Stimulated activated CD8-positive, alpha-beta memory T cell treated with anti-CD3 and anti-CD28 coated beads, Interleukin-2, amount 100 ng/mL, for 1 hour (primary cell): Measurements from ENCODE around the gene PODXL.

Source experiments
- DNase-seq, 2 donors: peaks; one replicate each; pipeline ENCODE4 v3.0.0-alpha.2; 2020; ENCODE audit warnings: low read depth in 2 of 2

PODXL gene

GRCh38 chr7:131564640-131565039 is 8.2 kb upstream of the PODXL start:
- DNase-seq = no peak

DNA sequence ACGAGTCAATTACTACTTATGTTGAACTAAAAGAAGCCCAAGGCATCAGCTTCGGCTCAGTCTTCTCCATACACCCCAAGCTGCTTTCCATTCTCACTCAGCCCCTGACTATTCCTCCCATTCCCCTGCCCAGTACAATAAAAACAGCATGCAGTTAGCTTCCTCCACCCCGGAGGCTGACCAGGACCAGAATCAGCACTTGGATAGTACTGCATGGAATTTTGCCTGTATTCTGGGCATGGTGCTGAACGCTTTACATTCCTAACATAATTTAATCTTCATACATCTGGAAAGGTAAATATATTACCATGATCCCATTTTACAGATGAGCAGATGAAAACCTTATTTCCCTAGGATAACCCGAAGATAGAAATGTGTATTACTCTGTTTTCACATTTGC is 7.5 kb upstream of the PODXL start:
- no peak for DNase-seq

- DNase-seq = no peak
Observed at GRCh38 chr7:131562941-131563340, 6.5 kb upstream of the PODXL start.

DNA sequence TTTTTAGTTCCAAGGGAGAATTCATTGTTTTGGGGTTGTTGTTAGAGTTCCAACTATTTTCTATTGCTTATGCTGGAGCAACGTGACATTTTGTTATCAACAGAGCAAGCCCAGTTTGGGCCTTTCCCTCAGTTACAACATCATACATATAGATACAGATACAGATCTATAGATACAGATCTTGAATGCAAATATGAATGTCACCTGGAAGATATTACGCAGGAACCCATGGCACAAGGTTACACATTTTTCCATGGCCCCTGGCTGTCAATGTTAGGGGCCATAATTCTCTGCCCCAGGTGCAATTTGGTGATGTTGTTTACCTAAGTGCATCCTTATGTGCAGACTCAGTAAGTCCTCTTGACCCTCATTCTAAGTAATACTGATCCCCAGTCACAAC is 3.6 kb upstream of the PODXL start:
- no peak for DNase-seq

GRCh38 chr7:131557652-131558385 is 1.4 kb upstream of the PODXL start:
- DNase-seq = no peak

DNA sequence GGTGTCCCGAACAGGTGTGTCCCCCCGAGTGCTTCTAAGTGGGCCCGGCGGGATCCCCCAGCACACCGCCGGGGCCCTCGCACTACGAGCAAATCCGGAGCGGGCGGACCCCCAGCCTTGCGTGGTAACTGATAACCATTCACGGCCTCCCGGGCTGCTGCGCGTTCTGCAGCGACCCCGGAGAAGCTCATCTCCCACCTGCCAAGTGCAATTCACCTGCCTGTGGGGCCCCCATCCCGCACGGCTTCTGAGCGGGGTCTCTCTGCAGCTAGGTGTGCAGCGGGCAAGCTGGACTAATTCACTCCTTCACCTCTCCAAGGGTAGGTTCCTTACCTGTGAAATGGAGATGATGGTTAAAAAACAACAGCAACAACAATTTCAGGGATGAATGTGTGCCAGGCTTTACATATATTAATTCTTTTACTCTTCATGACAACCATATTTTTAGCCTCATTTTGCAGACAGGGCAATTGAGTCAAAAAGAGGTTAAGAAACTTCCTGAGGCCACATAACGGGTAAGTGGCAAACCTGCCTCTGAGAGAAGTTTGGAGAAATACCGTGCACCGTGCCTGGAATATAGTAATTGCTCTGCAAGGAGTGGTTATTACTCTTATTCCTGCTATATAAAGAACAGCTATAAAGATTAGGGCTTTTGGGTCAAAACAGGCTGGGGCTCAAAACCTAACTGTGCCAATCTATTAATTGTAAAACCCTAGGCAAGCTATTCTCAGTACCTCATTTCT is 652 bp upstream of the PODXL start:
- no peak for DNase-seq

GRCh38 chr7:131555552-131556052 is 826 bp downstream of the PODXL start:
- DNase-seq = no peak

DNA sequence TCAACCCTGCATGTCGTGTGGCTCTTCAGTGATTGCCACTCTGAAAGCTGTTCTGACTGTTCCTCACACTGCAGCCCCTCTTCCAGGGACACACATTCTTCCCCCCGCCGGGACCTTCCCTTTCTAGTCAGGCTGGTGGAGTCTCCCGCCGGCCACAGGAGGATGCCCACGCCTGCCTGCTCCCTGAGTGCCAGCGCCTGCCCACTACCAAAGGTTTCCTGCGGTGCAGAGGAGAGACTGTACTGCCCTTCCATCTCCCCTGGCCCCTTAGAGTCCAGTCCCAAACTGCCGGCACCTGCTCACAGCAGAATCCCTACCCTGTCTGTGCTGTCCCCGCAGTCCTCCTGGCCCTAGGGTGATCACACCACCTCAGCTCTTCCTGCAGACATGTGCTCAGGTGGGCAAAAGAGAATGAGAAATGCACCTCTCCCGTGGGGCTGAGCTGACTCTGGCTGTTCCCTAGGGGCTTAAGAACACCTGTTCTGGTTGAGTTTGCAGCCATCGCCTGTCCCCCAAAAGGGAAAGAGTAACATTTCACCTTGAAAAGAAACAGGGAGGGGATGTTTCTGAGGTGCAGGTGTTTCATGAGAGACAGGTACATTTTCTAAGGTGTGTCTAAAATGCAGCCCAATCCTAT is 1.4 kb downstream of the PODXL start:
- no peak for DNase-seq

- no peak for DNase-seq
Observed at GRCh38 chr7:131553931-131554330, 2.5 kb downstream of the PODXL start.

GRCh38 chr7:131552053-131552452 is 4.4 kb downstream of the PODXL start:
- DNase-seq = no peak

DNA sequence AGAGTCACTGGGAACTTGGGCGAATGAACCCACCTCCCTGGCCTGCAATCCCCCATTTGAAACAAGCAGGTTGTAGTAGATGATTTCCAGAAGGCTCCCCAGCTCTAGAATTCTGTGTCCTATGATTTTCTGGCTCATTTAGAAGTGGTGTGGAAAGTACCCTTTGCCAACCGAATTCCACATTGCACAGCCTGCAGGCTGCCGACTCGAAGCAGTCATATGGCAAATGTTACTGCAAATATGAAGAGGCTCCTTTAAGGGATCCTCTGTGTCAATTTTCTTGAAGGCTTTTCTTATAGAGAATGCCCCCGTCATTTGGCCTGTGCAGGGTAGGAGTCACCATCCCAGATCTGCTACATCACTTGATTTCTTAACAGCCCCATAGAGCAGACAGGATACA is 5.6 kb downstream of the PODXL start:
- DNase-seq = no peak

- DNase-seq = no peak
Observed at GRCh38 chr7:131548371-131548770, 8.1 kb downstream of the PODXL start.

- no peak for DNase-seq
Observed at GRCh38 chr7:131547589-131547988, 8.8 kb downstream of the PODXL start.

DNA sequence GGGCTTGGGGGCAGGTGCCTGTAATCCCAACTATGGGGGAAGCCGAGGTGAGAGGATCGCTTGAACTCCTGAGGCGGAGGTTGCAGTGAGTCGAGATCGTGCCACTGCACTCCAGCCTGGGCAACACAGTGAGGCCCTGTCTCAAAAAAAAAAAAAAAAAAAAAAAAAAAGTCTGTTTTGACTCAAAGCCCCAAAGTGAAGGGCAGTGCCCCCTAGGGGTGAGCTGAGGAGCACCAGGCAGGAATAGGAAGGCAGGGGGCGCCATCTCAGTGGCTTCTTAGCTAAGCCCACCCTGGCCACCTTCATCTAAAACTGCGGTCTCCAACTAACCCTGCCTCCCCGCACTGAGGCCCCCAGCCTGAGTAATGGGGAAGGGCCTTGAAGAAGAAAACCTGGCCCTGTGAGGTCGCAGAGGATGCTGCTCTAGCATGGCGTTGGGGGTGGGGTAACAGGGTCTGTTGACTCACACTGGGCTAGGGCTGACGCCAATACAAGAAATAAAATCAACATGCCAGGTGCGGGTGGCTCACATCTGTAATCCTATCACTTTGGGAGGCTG is 9.8 kb downstream of the PODXL start:
- DNase-seq = no peak

GRCh38 chr7:131546126-131546525 is 10.3 kb downstream of the PODXL start:
- no peak for DNase-seq

GRCh38 chr7:131544449-131545301 is 11.8 kb downstream of the PODXL start:
- no peak for DNase-seq

- no peak for DNase-seq
Observed at GRCh38 chr7:131544021-131544420, 12.4 kb downstream of the PODXL start.

DNA sequence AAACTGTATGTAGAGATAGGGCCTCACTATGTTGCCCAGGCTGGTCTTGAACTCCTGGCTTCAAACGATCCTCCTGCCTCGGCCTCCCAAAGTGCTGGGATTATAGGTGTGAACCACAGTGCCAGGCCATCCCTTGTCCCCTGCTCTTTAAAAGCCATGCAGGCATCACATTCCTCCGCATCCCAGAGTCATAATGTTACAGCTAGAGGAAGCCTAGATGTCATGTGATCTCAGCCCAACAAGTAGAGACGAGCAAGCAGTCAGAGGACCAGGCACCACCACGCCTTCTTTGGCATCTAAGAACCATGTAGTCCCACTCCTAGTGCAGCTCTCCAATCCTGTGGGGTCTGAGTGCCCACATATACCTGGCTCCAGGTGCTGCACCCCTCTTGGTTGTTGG is 13.1 kb downstream of the PODXL start:
- DNase-seq = no peak

GRCh38 chr7:131540491-131541162 is 15.8 kb downstream of the PODXL start:
- DNase-seq = no peak

- no peak for DNase-seq
Observed at GRCh38 chr7:131538813-131539179, 17.6 kb downstream of the PODXL start.
